ENCODE measurements around the gene L1CAM.
"Not testable (repeated sequence)": the region's sequence is repeated elsewhere in the genome, so short reads cannot be mapped to it uniquely, and the experiment has no call there.

Gene L1CAM

DNA sequence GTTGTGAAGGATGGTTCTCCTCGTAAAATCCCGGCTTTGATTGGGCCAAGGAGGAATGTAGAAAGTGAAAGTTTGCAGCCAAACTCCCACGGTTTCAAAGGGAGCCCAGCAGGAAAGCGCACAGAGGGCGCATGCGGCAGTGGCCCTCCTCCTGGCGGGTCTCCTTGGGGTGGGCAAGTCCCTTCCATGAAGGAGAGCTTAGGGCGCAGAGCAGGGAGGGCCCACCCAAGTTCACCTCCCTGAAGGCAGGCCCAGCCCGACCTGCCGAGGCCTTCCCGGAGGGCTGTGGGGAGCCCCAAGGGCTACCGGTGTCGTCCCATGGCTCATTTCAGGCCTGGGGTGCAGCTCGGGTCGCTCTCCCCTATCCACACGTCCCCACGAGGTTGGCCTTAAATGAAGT, 57.7 kb downstream of the L1CAM start:
- DNase-seq (ENCODE audit: low read depth in 2 of 2): no peak

DNA sequence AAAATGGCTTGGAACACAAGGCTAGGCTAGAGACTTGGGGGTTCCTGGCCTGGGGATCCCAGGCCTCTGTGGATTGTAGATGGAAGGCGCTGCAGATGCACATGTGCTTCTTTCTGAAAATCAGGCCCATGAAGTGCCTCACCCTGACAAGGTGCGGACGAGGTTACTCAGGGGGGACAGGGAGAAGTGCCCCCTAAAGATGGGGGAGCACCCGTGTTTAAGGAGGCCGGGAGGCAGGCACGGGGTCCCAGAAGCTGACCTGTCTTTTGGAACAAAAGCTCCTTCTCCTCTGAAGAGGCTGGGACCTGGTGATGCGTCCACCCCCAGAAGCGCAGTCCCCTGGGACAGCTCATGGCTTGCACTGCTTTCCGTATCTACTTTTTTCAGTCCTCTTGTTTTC, 58.1 kb downstream of the L1CAM start:
- DNase-seq (ENCODE audit: low read depth in 2 of 2): no peak

DNA sequence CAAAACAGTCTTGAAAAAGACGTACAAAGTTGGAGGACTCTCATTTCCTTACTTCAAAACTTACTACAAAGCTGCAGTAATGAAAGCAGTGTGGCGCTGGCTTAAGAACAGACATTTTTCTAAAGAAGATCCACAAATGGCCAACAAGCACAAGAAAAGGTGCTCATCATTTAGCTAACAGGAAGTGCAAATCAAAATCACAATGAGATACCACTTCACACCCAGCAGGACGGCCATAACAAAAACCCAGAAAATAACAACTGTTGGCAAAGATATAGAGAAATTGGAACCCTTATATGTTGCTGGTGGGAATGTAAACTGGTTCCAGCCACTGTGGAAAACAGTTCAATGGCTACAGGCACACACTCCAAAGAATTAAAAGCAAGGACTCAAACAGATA, 59.0 kb downstream of the L1CAM start:
- DNase-seq (ENCODE audit: low read depth in 2 of 2): no peak

DNA sequence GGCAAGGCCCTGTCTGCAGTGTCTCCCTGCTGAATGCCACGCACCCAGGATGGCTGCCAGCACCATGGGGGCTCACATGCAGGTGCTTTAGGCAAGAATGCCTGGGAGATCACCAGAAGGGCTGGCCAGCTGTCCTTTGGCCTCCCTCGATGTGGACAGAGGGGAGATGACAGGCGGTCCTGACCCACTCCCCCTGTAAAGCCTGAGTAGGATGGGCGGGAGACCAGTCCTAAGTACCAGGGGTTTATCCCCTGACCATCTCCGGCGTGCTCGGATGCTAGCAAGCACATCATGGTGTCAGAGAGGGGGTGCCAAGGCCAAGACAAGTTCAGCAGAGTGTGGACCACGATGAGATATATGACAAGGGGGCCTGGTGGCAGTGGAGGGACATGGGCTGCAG, 60.9 kb downstream of the L1CAM start:
- DNase-seq (ENCODE audit: low read depth in 2 of 2): no peak

DNA sequence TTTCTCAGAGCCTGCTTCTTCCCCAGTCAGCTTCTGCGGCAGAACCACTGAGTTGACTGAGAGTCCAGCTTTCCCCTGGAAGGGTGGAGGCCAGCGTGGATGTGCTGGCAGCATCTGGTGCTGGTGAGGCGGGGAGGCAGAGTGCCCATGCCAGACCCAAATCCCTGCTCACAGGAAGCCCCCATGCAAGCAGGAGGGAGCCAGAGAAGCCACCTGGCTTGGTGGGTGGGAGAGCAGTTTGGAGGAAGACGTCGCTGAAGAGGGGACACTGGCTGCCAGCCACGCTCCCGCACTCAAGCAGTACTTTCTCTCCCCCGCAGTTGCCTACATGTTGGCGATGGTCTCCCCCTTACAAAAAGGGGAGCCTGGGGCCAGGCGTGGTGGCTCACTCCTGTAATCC, 61.6 kb downstream of the L1CAM start:
- no peak for DNase-seq (ENCODE audit: low read depth in 2 of 2)

DNA sequence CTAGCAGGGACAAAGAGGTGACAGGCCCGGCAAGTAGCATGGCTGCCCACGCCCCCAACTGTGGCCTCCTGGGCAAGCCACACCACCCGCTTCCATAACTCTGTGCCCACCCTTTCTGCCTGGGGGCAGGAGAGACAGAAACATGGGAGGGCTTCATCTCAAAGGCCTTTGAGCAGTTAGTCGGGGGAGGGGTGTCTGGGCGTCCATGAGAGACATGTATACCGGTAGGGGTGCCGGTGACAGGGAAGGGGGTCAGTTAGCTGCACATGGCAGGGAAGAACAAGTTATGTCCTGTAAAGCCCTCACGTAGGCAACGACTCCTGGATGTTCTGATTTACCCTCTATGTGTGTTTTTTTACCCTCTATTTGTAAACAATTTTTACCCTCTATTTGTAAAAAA, 64.9 kb downstream of the L1CAM start:
- DNase-seq (ENCODE audit: low read depth in 2 of 2): no peak

DNA sequence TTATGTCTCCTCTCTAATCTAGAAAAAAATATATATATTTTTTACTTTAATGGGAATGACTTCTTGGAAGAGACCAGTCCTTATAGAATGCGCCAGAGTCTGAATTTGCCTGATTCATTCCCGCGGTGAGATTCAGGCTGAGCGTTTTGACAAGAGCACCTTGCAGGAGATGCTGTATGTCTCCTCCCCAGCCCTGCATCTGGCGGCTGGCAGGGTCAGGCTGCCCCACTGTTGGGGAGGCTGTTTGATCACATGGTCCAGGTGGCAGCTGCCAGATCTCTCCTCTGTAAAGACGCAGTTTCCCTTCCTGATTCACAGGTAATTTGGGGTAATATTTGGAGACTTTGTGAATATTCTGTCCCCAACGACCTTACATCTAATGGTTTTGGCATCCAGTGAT, 65.4 kb downstream of the L1CAM start:
- no peak for DNase-seq (ENCODE audit: low read depth in 2 of 2)

DNA sequence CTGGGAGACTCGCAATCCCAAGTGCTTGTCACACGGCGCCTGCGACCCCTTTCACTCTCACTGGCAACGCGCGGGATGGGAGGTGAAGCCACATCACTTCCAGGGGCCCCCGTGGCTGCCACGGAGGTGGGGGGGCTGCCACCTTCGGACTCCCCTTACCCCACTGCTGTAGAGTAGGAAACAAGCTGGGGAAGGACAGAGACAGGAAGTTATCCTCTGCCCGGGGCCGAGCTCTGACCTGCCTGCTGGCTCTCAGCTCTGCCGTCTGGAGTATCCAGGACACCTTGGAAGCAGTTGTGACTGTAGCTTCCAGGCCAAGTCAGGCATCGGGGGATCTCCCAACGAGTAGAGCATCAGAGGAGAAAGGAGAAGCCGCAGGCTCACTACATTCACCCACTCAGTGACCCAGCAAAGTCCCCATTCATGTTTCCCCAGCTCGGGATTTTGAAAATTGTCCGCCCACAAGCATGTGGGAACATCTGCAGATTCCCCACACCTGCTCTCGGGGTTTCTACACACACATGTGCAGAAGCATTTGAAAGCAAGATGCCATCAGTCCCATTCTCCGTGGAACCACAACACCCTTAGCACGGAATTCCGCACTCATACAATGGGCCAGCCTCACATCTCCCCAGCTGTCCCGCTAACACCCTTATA, 66.5 kb downstream of the L1CAM start:
- DNase-seq (ENCODE audit: low read depth in 2 of 2): no peak

DNA sequence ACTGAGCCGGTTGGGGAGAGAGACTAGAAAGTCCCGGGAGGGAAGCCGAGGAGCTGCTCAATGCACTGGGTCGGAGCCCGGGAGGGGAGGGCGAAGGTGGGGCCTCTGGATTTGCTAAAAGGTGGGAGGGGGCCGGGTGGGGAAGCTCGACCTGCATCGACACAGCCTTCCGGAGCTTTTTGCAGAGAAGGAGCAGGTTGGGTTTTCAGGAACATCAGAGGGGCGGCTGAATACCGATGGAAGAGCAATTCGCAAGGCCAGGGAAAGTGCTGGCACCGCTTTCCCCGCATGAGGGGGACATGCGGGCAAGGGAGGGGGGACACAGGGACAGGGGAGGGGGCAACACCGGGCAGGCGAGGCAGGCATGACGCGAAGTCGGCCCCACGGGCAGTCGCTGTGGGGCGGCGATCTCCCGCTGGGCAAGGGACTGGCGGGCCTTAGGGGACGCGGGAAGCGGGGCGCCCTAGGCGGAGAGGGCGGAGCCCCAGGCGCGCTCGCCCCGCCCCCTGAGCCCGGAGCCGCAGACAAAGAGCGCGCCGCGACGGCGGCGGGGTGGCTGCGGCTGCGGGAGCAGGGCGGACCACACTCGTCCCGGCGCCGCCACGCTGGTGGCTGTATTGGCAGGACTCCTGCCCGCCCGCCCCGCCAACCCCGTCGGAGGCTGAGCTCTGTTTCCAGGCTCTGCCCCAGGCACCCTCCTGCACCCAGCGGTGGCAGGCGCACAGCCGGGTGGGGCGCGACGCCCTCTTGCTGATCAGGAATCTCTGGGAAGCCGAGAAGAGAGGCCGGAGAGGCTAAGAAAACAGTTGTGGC, 67.2 kb downstream of the L1CAM start:
- peak in 1 of 2 donors; percentile 27 for DNase-seq (ENCODE audit: low read depth in 2 of 2)

DNA sequence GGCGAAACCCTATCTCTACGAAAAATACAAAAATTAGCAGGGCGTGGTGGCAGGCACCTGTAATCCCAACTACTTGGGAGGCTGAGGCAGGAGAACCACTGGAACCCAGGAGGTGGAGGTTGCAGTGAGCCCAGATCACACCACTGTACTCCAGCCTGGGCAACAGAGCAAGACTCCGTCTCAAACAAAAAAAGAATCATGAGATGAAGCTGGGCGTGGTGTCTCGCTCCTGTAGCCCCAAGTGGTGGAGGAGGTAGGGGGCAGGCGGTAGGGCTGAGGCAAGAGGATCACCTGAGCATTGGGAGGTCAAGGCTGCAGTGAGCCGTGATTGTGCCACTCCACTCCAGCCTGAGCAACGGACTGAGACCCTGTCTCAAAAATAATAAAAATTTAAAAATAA, 67.9 kb downstream of the L1CAM start:
- not testable (repeated sequence) for DNase-seq (ENCODE audit: low read depth in 2 of 2)

DNA sequence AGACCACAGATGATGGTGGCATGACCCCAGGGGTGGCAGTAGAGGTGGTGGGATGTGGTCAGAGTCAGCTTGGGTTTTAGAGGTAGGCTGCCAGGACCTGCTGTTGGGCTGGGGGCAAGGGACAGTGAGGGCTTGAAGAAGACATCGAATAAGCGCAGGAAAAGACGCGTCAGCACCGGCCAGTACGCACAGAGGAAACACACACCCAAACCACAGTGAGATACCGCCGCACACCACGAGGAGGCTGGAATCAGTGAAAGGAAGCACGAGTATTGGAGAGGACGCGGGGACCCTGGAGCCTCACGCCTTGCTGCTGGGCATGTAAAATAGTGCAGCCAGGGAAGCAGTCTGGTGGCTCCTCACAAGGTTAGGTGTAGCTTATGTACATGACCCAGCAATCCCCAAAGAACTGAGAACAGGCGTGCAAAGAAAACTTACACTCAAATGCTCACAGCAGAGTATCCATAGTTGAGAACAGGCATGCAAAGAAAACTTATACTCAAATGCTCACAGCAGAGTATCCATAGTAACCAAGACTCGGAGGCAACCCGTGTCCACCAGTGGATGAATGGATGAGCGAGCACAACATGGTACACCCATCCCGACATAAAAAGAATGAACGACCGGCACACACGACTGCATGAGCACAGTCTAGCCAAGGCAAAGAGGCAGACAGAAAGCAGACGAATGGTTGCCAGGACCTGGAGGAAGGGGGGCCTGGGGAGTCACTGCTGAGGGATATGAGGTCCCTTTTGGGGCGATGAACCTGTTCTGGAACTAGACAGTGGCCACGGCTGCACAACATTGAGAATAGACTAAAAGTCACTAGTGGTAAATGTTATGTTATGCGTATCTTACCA, 68.9 kb downstream of the L1CAM start:
- no peak for DNase-seq (ENCODE audit: low read depth in 2 of 2)

DNA sequence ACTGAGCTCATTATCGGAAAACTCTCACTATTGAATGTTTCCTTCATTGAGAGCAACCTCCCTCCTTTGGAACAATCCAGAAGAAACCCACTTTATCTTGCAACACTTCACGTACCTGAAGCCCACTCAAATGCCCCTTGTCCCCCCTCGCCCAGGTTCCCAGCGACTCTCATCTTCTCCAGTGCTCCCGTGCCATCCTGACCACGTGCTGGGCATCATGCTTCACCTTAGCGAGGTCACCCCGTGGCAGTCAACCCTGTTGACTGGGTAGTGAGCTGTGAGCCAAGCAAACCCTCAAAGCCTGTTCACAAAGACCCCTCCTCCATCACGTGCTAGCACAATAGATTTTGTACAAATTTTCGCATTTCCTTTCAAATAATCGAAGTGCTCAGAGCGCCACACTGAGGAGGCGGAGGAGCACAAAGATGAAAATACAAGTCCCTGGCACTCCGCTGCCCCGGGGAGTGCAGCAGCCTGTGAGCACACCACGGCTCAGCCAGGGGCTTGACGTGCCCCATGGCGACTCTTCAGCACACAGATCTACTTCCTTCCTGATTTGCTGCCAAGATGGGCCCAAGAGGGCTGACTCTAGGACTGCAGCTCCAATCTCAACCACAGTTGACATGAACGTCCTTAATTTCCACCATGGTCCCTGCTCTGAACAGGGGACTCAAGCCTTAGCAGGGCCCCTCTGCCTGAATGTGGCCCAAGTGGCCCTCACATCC, 71.2 kb downstream of the L1CAM start:
- no peak for DNase-seq (ENCODE audit: low read depth in 2 of 2)

DNA sequence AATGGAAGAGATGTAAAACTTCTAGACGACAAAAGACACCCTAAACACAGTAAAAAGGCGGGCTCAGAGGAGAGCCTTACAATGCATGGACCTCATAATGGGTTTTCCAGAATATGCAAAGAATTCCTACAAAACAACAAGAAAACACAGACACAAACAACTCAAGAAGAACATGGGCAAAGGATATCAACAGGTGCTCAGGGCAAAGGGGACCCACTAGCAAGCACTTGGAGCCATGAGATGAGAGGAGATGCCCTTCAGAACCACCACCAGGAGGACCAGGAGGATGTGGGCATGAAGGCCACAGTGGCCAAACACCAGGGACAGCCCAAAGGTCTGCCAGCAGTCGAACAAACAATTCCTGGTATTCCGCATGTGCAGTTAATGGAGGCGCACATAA, 72.8 kb downstream of the L1CAM start:
- DNase-seq (ENCODE audit: low read depth in 2 of 2): no peak

DNA sequence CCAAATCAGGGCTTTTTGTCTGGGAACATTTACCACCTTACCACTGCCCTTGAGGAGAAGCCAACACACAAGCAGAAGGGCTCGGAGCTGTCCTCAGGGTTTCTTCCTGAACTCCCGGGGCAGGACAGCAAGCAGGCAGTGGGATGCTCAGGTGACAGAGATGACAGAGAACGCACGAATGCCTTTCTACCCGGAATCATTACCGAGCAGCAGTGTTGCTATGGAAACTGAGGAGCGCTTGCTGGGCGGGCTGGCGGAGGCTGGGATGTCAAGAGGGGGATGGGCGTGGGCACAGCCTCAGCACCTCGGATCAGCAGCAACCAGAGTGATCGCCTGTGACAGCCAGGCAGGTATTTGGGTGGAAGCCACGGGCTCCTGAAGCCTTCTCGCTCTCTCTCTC, 73.8 kb downstream of the L1CAM start:
- no peak for DNase-seq (ENCODE audit: low read depth in 2 of 2)
